GM12878 (cell line): ENCODE data around the gene JMJD4. TPM values are rescaled to one million over a fixed set of nuclear protein-coding genes. Genes with fewer than 3 reads are reported as not detected.

ENCODE experiments used
- ATAC-seq: fragments of 200-7000 bp; cut with Tn5 transposase; 3 replicates; pipeline ENCODE4 v1.9.1; 2020; ENCODE audit warnings: mild to moderate bottlenecking, moderate library complexity
- BruUV-seq: library from RNA; stranded (reverse); fragments of 400-500 nt; replicated peaks from 2 replicates; lab custom pipeline; 2021; lab: Mats Ljungman, UMichigan
- CTCF ChIA-PET: fragments of 300-600 bp; sonication (Branson Sonifier 250); formaldehyde crosslinking; extraction: SDS; loops from one replicate; lab custom pipeline; 2021; ENCODE audit warnings: inconsistent platforms; lab: Yijun Ruan, JAX
- POLR2A ChIA-PET: fragments of 350-600 bp; formaldehyde crosslinking; extraction: SDS; loops from one replicate; lab custom pipeline; 2021; ENCODE audit warnings: inconsistent platforms; lab: Charles Lee
- RAD21 ChIA-PET: fragments of 300-600 bp; sonication (Branson Sonifier 250); formaldehyde crosslinking; loops from one replicate; lab custom pipeline; 2023; ENCODE audit warnings: antibody characterized with exemption; ENCODE audit not compliant: unreplicated experiment; lab: Charles Lee
- SMC1A ChIA-PET: fragments of 300-600 bp; sonication (Branson Sonifier 250); formaldehyde crosslinking; loops from one replicate; lab custom pipeline; 2023; ENCODE audit not compliant: unreplicated experiment, uncharacterized antibody; lab: Charles Lee
- DNase-seq: peaks from one replicate; pipeline ENCODE4 v3.0.0-alpha.2; 2011; ENCODE audit warnings: low read depth, low spot score
- FAIRE-seq: peaks from 3 replicates; lab custom pipeline; 2011; peaks lifted over from hg19 to GRCh38; lab: Jason Lieb, UNC
- H2AFZ ChIP-seq: 2 replicates; pipeline ENCODE4 v1.6.0; 2011; ENCODE audit warnings: low read depth, low read length, control low read depth; ENCODE audit not compliant: control insufficient read depth
- H3K27ac ChIP-seq: 2 replicates; pipeline ENCODE4 v1.5.1; 2011; ENCODE audit warnings: control low read depth; ENCODE audit not compliant: control insufficient read depth, insufficient read depth
- H3K27me3 ChIP-seq, 2 experiments: replicated peaks in 1 of 2; 2 replicates each; pipeline versions ENCODE4 v1.6.0 to v1.6.1; 2011; ENCODE audit warnings: low read length in 1 of 2; ENCODE audit not compliant: control insufficient read depth in 2 of 2, insufficient read depth in 2 of 2
- H3K36me3 ChIP-seq, 2 experiments: 2 replicates each; pipeline ENCODE4 v1.5.1; 2011; ENCODE audit warnings: low read length in 1 of 2; ENCODE audit not compliant: control insufficient read depth in 2 of 2, insufficient read depth in 2 of 2
- H3K4me1 ChIP-seq: 2 replicates; pipeline ENCODE4 v1.6.1; 2011; ENCODE audit warnings: mild to moderate bottlenecking, low read length, moderate library complexity, mixed read lengths; ENCODE audit not compliant: control insufficient read depth, insufficient read depth
- H3K4me2 ChIP-seq: 2 replicates; pipeline ENCODE4 v1.6.0; 2011; ENCODE audit warnings: control low read depth; ENCODE audit not compliant: control insufficient read depth, insufficient read depth
- H3K4me3 ChIP-seq: fragments of 200-600 bp; sonication (generic); 2 replicates; pipeline ENCODE4 v1.5.1; 2016
- H3K79me2 ChIP-seq: 2 replicates; pipeline ENCODE4 v1.6.0; 2011; ENCODE audit warnings: low read length; ENCODE audit not compliant: control insufficient read depth, insufficient read depth
- H3K9ac ChIP-seq: 2 replicates; pipeline ENCODE4 v1.8.0; 2011; ENCODE audit warnings: low read length, control low read depth, mixed read lengths; ENCODE audit not compliant: control insufficient read depth, insufficient read depth
- H3K9me3 ChIP-seq: replicated peaks from 3 replicates; pipeline ENCODE4 v1.5.1; 2011; ENCODE audit warnings: mild to moderate bottlenecking, low read length; ENCODE audit not compliant: control insufficient read depth, insufficient read depth
- H4K20me1 ChIP-seq: 2 replicates; pipeline ENCODE4 v1.6.0; 2011; ENCODE audit not compliant: control insufficient read depth, insufficient read depth
- CHD1 ChIP-seq: IDR thresholded peaks from 2 replicates; pipeline ENCODE4 v1.6.1; 2012; ENCODE audit warnings: low read depth, low read length, improper control_type of control experiment
- DPF2 ChIP-seq: fragments of 450-650 bp; IDR thresholded peaks from 2 replicates; pipeline ENCODE4 v1.6.1; 2017; ENCODE audit warnings: mild to moderate bottlenecking
- EED ChIP-seq: sonication (generic); IDR thresholded peaks from 2 replicates; pipeline ENCODE4 v1.6.1; 2016; ENCODE audit warnings: antibody characterized with exemption, low read depth
- JUNB ChIP-seq: IDR thresholded peaks from 2 replicates; pipeline ENCODE4 v1.6.1; 2016; ENCODE audit warnings: antibody characterized with exemption, mild to moderate bottlenecking
- POLR2AphosphoS2 ChIP-seq: IDR thresholded peaks from 2 replicates; pipeline ENCODE4 v1.6.1; 2011; ENCODE audit warnings: low read depth, mild to moderate bottlenecking, low read length, improper control_type of control experiment, moderate library complexity
- SIN3A ChIP-seq: IDR thresholded peaks from 2 replicates; pipeline ENCODE4 v1.6.1; 2012; ENCODE audit warnings: low read depth, low read length, improper control_type of control experiment
- SUZ12 ChIP-seq: fragments of 200-600 bp; sonication (generic); IDR thresholded peaks from one replicate; pipeline ENCODE4 v1.6.1; 2018; ENCODE audit warnings: antibody characterized with exemption, mild to moderate bottlenecking; ENCODE audit not compliant: unreplicated experiment
- TAF1 ChIP-seq: IDR thresholded peaks from 2 replicates; pipeline ENCODE4 v1.6.1; 2011; ENCODE audit warnings: mild to moderate bottlenecking, low read depth, low read length, borderline replicate concordance
- ZNF217 ChIP-seq: fragments of 450-650 bp; IDR thresholded peaks from 2 replicates; pipeline ENCODE4 v1.6.1; 2017; ENCODE audit warnings: antibody characterized with exemption, mild to moderate bottlenecking
- ZNF384 ChIP-seq: IDR thresholded peaks from 2 replicates; pipeline ENCODE4 v1.6.1; 2012; ENCODE audit warnings: low read depth, mild to moderate bottlenecking, low read length, improper control_type of control experiment, borderline replicate concordance
- WGBS: methylation state at CpG from one replicate; pipeline ENCODE4 v1.1.6; 2016; ENCODE audit warnings: low lambda C conversion rate; ENCODE audit not compliant: insufficient replicate concordance, insufficient coverage; ENCODE audit errors: missing lambda C conversion rate; 5-methylcytosine and 5-hydroxymethylcytosine counted together
- in situ Hi-C: fragments of 300-500 bp; cut with MboI; formaldehyde crosslinking; loops from 9 replicates; pipeline ENCODE4 v1.14.3; 2018; ENCODE audit warnings: mixed read lengths
- intact Hi-C: fragments of 100-400 bp; cut with micrococcal nuclease; formaldehyde crosslinking; loops from one replicate; pipeline ENCODE4 v1.14.2; 2022; ENCODE audit not compliant: unreplicated experiment
- polyA plus RNA-seq, 11 experiments: library from polyadenylated mRNA; depleted of rRNA in 4 of 11; unstranded in 6 of 11; stranded (reverse) in 5 of 11; fragments of >200 nt; fragmentation: Nextera tagmentation in 4 of 11; fragmentation: Illumina TruSeq in 1 of 11; extraction: Ambion mirVana in 4 of 11; extraction: Trizol in 1 of 11; gene quantifications; 1 replicate in 1 of 11; 2 replicates in 10 of 11; pipeline versions ENCODE4 v1.2.1 to v1.2.3, GENCODE V29; 2011 to 2016; ENCODE audit warnings: inconsistent platforms in 2 of 11, missing spikeins in 2 of 11, low read depth in 1 of 11
- total RNA-seq, 4 experiments: library from RNA; depleted of rRNA in 3 of 4; stranded (reverse); fragments of >200 nt in 3 of 4; fragmentation: Illumina TruSeq in 1 of 4; extraction: Trizol in 1 of 4; gene quantifications; 2 replicates each; pipeline versions ENCODE4 v1.2.1 to v1.2.3, GENCODE V29; 2013 to 2021
- TF ChIP-seq, protein P1 (sequence below): IDR thresholded peaks from 2 replicates; pipeline ENCODE4 v1.6.1; 2012; ENCODE audit warnings: low read depth, low read length, improper control_type of control experiment

The JMJD4 gene
- total and polyA plus RNA-seq, 10 of the 15 experiments (the other 5 are each of a cell fraction or from before 2014, with no cell fraction given), result 0.89 to 38.3 (median 18.4) TPM

DNA sequence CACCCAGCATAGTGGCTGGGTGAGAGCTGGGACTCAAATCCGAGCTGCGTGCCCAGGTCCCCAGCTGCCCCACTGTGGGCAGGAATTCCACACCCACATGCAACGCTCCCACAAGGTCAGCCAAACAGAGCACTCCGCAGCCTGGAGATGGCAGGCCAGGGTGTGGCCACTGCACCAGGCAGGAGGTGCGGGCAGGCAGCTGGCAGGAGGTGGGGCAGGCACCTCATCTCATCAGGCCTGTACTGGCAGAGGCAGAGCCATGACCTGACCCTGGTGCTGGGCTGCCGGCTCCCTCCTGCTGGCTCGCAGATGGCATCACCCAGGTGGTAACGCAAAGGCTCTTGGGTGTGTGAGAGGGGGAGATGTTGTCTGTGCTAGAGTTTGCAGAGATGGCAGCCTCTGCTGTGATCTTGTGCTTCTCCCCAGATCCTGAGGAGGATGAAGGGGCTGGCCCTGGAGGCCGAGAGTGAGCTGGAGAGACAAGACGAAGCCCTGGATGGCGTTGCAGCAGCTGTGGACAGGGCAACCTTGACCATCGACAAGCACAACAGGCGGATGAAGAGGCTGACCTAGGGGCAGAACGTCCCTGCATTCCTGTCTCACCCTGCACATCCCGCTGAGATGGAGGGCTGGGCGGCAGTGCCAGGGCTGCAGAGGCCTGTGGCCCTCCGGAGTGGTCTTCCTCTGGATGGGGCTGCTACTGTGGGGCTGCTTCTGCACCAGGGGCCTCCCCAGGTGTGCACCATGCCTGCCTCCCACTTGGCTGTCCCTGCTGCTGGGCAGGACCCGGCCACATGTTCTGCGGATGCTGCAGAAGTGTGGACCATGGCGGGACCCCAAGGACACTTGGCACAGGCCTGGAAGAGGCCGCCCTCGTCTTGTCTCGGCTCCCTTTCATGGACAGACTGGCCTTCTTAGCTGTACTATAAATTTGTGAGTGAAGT is 45.3 kb upstream of the JMJD4 start:
- no peak overlapping the region for H2AFZ ChIP-seq
- TF ChIP-seq CHD1 (no peak), TAF1 (no peak), POLR2AphosphoS2 (no peak), ZNF384 (no peak), ZNF217 (no peak), JUNB (no peak), EED (no peak), SUZ12 (no peak), DPF2 (no peak), SIN3A (no peak)
- TF ChIP-seq, protein P1, sequence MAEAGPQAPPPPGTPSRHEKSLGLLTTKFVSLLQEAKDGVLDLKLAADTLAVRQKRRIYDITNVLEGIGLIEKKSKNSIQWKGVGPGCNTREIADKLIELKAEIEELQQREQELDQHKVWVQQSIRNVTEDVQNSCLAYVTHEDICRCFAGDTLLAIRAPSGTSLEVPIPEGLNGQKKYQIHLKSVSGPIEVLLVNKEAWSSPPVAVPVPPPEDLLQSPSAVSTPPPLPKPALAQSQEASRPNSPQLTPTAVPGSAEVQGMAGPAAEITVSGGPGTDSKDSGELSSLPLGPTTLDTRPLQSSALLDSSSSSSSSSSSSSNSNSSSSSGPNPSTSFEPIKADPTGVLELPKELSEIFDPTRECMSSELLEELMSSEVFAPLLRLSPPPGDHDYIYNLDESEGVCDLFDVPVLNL, result no peak
- no peak overlapping the region for H3K27ac ChIP-seq
- ChIA-PET POLR2A (no interaction called here), CTCF (interaction anchor here (1.3 kb wide), 1 partner anchor 173 kb away, joined by 3 read pairs; no protein-coding TSS in a partner anchor), SMC1A (no interaction called here), RAD21 (no interaction called here)
- in situ Hi-C loops, result no loop called here
- FAIRE-seq (no peak), ATAC-seq (no peak), DNase-seq (no peak)
- no peaks in the 10 kb centered on the region for H3K79me2 ChIP-seq
- no TSS peak for BruUV-seq
- no peak overlapping the region for H3K4me2 ChIP-seq
- H3K9me3 ChIP-seq, result no peaks in the 10 kb centered on the region
- intact Hi-C loops, result loop anchor here (10.0 kb wide), 1 partner anchor 46 kb away; the partner anchor contains the start of genes JMJD4 and SNAP47
- no peaks in the 10 kb centered on the region for H3K27me3 ChIP-seq
- WGBS, result 94% methylated on average over 23 of the region's 23 CpGs
- H3K36me3 ChIP-seq, result peaks cover 4 to 11% of the 10 kb centered on the region in 2 experiments; a peak in 3 of 4 replicates
- H3K4me1 ChIP-seq, result no peaks in the 10 kb centered on the region; the same call in 1 of the 2 replicates
- no peak overlapping the region for H3K4me3 ChIP-seq
- H4K20me1 ChIP-seq, result no peaks in the 10 kb centered on the region
- H3K9ac ChIP-seq, result no peak overlapping the region
